Measurements from ENCODE around the gene FLOT2.

DNA sequence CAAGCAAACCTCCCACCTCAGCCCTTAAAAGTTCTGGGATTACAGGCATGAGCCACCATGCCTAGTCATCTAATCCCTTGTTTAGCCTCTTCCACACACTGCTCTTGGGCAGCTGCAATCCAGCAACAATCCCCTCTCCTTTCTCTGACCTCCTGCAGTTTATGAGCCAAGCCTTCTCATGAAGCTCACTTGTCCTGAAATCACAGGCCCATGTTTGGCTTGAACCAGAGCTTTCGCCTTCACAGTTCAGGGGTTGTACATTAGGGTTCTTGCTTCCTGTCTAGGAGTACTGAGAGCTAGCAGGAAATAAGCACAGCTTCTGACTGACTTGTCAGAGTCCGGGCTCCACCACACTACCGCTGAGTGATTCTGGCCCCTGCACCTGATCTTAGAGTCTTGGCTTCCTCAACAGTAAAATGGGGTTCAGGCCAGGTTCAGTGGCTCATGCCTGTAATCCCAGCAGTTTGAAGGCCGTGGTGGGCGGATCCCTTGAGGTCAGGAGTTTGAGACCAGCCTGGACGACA, 26.4 kb downstream of the FLOT2 start:
- TF ChIP-seq CTCF (conservative IDR thresholded peaks at IDR 0.05), result no peak
- TF ChIP-seq ZFX (IDR thresholded peaks at IDR 0.05), result no peak
